ENCODE results near the gene GJA4. TPM values are rescaled to one million over a fixed set of nuclear protein-coding genes. Genes with fewer than 3 reads are reported as not detected.

GJA4 gene
- polyA plus RNA-seq, 1 of the 3 experiments (the other 2 are of a cell fraction), result not detected

Other genes starting within 250 kb of the GJA4 start
- not detected in 2 replicates for gene GJB5, start 38.0 kb upstream of the GJA4 start, polyA plus RNA-seq (2012; rRNA removed)
- gene GJB4, start 33.3 kb upstream of the GJA4 start, polyA plus RNA-seq (2012; rRNA removed), result not detected in 2 replicates
- not detected in 2 replicates for gene GJB3, start 11.8 kb upstream of the GJA4 start, polyA plus RNA-seq (2012; rRNA removed)
- 42.3 and 46.7 TPM in 2 replicates for gene SMIM12, start 66.8 kb downstream of the GJA4 start, polyA plus RNA-seq (2012; rRNA removed)
- gene DLGAP3, start 136.7 kb downstream of the GJA4 start, polyA plus RNA-seq (2012; rRNA removed), result 0.05 and 0.15 TPM in 2 replicates
- gene TMEM35B, start 192.3 kb downstream of the GJA4 start, polyA plus RNA-seq (2012; rRNA removed), result 47.4 and 61.7 TPM in 2 replicates
- gene ZMYM6, start 238.9 kb downstream of the GJA4 start, polyA plus RNA-seq (2012; rRNA removed), result 7.6 and 7.7 TPM in 2 replicates